Left colon (tissue), 2 donors: ENCODE data around the gene SP140. TPM values are rescaled to one million over a fixed set of nuclear protein-coding genes. Genes with fewer than 3 reads are reported as not detected.
"Not testable (repeated sequence)": the region's sequence is repeated elsewhere in the genome, so short reads cannot be mapped to it uniquely, and the experiment has no call there.

ENCODE experiments used
- ATAC-seq: fragments of 200-7000 bp; cut with Tn5 transposase; one replicate; pipeline ENCODE4 v1.9.1; 2020; ENCODE audit warnings: mild to moderate bottlenecking, moderate library complexity
- DNase-seq, 2 donors: peaks; one replicate each; pipeline ENCODE4 v3.0.0-alpha.2; 2020
- intact Hi-C, 2 donors: fragments of 100-400 bp; cut with DNase I in 1 of 2; cut with micrococcal nuclease in 1 of 2; formaldehyde crosslinking; loops; one replicate each; pipeline versions ENCODE4 v1.11.2 to v1.14.0; 2022; cut with DNase I, micrococcal nuclease
- total RNA-seq, 2 donors: library from RNA; stranded (reverse); fragmentation: NEBNext Ultra II Directional; extraction: Animal tissue kit (Norgen Biotek cat#: 25700); gene quantifications; one replicate each; pipeline ENCODE4 v1.2.1, GENCODE V29; 2021
- donor health status: DM: no; HTN: no; CAD: no.
- donor health status: DM: yes; HTN: yes; CAD: no.

The SP140 gene
- total RNA-seq, 2 donors from 2014 or later, result 1.1 to 2.6 TPM

GRCh38 chr2:230267556-230267955, 42.0 kb downstream of the SP140 start:
- intact Hi-C loops, result no loop called here
- DNase-seq, result no peak
- no peak for ATAC-seq

- intact Hi-C loops, result no loop called here
These were observed 43.2 kb downstream of the SP140 start for GRCh38 chr2:230268606-230269243.

GRCh38 chr2:230269715-230270114, 44.2 kb downstream of the SP140 start:
- ATAC-seq (no peak), DNase-seq (no peak)
- intact Hi-C loops, result no loop called here

More at GRCh38 chr2:230268606-230269243, 43.2 kb downstream of the SP140 start:
- DNase-seq (no peak), ATAC-seq (no peak)

- intact Hi-C loops, result no loop called here
- no peak for DNase-seq
These were observed 57.4 kb downstream of the SP140 start for GRCh38 chr2:230282936-230283335.

GRCh38 chr2:230286048-230286447, 60.5 kb downstream of the SP140 start:
- DNase-seq (no peak), ATAC-seq (no peak)
- intact Hi-C loops, result no loop called here

More at GRCh38 chr2:230282936-230283335, 57.4 kb downstream of the SP140 start:
- no peak for ATAC-seq

GRCh38 chr2:230289311-230289710, 63.8 kb downstream of the SP140 start:
- DNase-seq, ATAC-seq, intact Hi-C loops: not testable (repeated sequence)

GRCh38 chr2:230295192-230295591, 69.7 kb downstream of the SP140 start:
- no peak for ATAC-seq
- DNase-seq, result no peak
- intact Hi-C loops, result no loop called here

- intact Hi-C loops, result no loop called here
These were observed 71.4 kb downstream of the SP140 start for GRCh38 chr2:230296917-230297316.

GRCh38 chr2:230299618-230300017, 74.1 kb downstream of the SP140 start:
- ATAC-seq (no peak), DNase-seq (no peak)
- intact Hi-C loops, result no loop called here

More at GRCh38 chr2:230296917-230297316, 71.4 kb downstream of the SP140 start:
- DNase-seq (no peak), ATAC-seq (no peak)

GRCh38 chr2:230305416-230306275, 80.1 kb downstream of the SP140 start:
- ATAC-seq (no peak), DNase-seq (no peak)
- intact Hi-C loops, result no loop called here

GRCh38 chr2:230306474-230306873, 80.9 kb downstream of the SP140 start:
- no peak for DNase-seq
- intact Hi-C loops, result no loop called here
- no peak for ATAC-seq

GRCh38 chr2:230307485-230307884, 81.9 kb downstream of the SP140 start:
- DNase-seq (no peak), ATAC-seq (no peak)
- intact Hi-C loops, result no loop called here

GRCh38 chr2:230308402-230309000, 83.0 kb downstream of the SP140 start:
- DNase-seq (no peak), ATAC-seq (no peak)
- intact Hi-C loops, result no loop called here

GRCh38 chr2:230310792-230311191, 85.3 kb downstream of the SP140 start:
- ATAC-seq, DNase-seq, intact Hi-C loops: not testable (repeated sequence)

- intact Hi-C loops, ATAC-seq, DNase-seq: not testable (repeated sequence)
These were observed 86.1 kb downstream of the SP140 start for GRCh38 chr2:230311634-230312033.

GRCh38 chr2:230312638-230313037, 87.1 kb downstream of the SP140 start:
- intact Hi-C loops, result no loop called here
- ATAC-seq (no peak), DNase-seq (no peak)

GRCh38 chr2:230317366-230317765, 91.8 kb downstream of the SP140 start:
- ATAC-seq, result no peak
- intact Hi-C loops, result no loop called here
- no peak for DNase-seq

GRCh38 chr2:230318190-230319121, 92.9 kb downstream of the SP140 start:
- intact Hi-C loops, result no loop called here
- ATAC-seq (no peak), DNase-seq (no peak)
